ENCODE results near the gene PTPN14.
"Not testable (repeated sequence)": the region's sequence is repeated elsewhere in the genome, so short reads cannot be mapped to it uniquely, and the experiment has no call there.

PTPN14 gene

GRCh38 chr1:214396330-214396729 is 155.1 kb downstream of the PTPN14 start (continued):
- TF ChIP-seq ZNF302 (tag by site-specific recombination; IDR thresholded peaks at IDR 0.05; ENCODE audit: low read depth) (no peak), ZFP37 (tag by site-specific recombination; IDR thresholded peaks at IDR 0.05) (no peak), ZNF416 (tag by site-specific recombination; IDR thresholded peaks at IDR 0.05) (no peak), ZNF501 (tag by site-specific recombination; IDR thresholded peaks at IDR 0.05) (no peak), ZNF292 (tag by site-specific recombination; IDR thresholded peaks at IDR 0.05; ENCODE audit: borderline replicate concordance, low read depth) (no peak), SCRT2 (tag by site-specific recombination; IDR thresholded peaks at IDR 0.05) (no peak), ZNF843 (tag by site-specific recombination; IDR thresholded peaks at IDR 0.05) (peak; percentile 74), ZNF623 (tag by site-specific recombination; IDR thresholded peaks at IDR 0.05) (no peak), ZNF701 (tag by site-specific recombination; IDR thresholded peaks at IDR 0.05) (no peak), ZNF155 (tag by site-specific recombination; IDR thresholded peaks at IDR 0.05) (no peak), ZNF530 (tag by site-specific recombination; IDR thresholded peaks at IDR 0.05; ENCODE audit: low read depth) (no peak), GFI1B (tag by site-specific recombination; IDR thresholded peaks at IDR 0.05) (no peak), ZNF558 (tag by site-specific recombination; IDR thresholded peaks at IDR 0.05) (no peak), INSM2 (tag by site-specific recombination; IDR thresholded peaks at IDR 0.05) (peak; percentile 63; the same call in 1 of the 2 replicates), ZBTB21 (tag by site-specific recombination; IDR thresholded peaks at IDR 0.05) (no peak), HIC1 (tag by site-specific recombination; IDR thresholded peaks at IDR 0.05) (no peak), ZBTB17 (tag by site-specific recombination; IDR thresholded peaks at IDR 0.05) (no peak), MYNN (tag by site-specific recombination; IDR thresholded peaks at IDR 0.05; ENCODE audit: borderline replicate concordance) (no peak)

GRCh38 chr1:214394569-214394968 is 156.8 kb downstream of the PTPN14 start:
- H3K27ac ChIP-seq (ENCODE audit: extremely low read depth, low read depth, low read length); POLR2A ChIA-PET; H3K4me3 ChIP-seq (ENCODE audit: low read depth, low read length); H3K9me3 ChIP-seq (ENCODE audit: control insufficient read depth, insufficient read depth, low read depth, low read length): not testable (repeated sequence)
- peaks cover 0 to 32% of the 10 kb centered on the region in 2 experiments for H3K36me3 ChIP-seq (ENCODE audit: control insufficient read depth in 2 of 2, insufficient read depth in 1 of 2, low read length in 2 of 2)
- H3K4me1 ChIP-seq (ENCODE audit: control insufficient read depth, insufficient read depth, low read length), result peaks cover 12% of the 10 kb centered on the region
- CTCF ChIA-PET, result interaction anchor here (1.5 kb wide), 1 partner anchor 59 kb away, joined by 7 read pairs; no protein-coding TSS in a partner anchor

- H3K4me3 ChIP-seq (ENCODE audit: low read depth, low read length), result no peak overlapping the region
- H3K4me1 ChIP-seq (ENCODE audit: control insufficient read depth, insufficient read depth, low read length), result peaks cover 12% of the 10 kb centered on the region
- peaks cover 0 to 30% of the 10 kb centered on the region in 2 experiments for H3K36me3 ChIP-seq (ENCODE audit: control insufficient read depth in 2 of 2, insufficient read depth in 1 of 2, low read length in 2 of 2)
- H3K27ac ChIP-seq (ENCODE audit: extremely low read depth, low read depth, low read length), result no peak overlapping the region
- ChIA-PET CTCF (interaction anchor here (1.2 kb wide), 1 partner anchor 60 kb away, joined by 4 read pairs; no protein-coding TSS in a partner anchor), POLR2A (no interaction called here)
- H3K9me3 ChIP-seq (ENCODE audit: control insufficient read depth, insufficient read depth, low read depth, low read length), result no peaks in the 10 kb centered on the region
- no peak for TF ChIP-seq PRDM2 (tag by site-specific recombination; IDR thresholded peaks at IDR 0.05; ENCODE audit: borderline replicate concordance)
- TF ChIP-seq ZNF571 (tag by site-specific recombination; IDR thresholded peaks at IDR 0.05), result no peak
- TF ChIP-seq ZSCAN16 (tag by site-specific recombination; IDR thresholded peaks at IDR 0.05), result no peak
- no peak for TF ChIP-seq KLF9 (tag by site-specific recombination; IDR thresholded peaks at IDR 0.05; ENCODE audit: low read depth)
- TF ChIP-seq ZNF48 (tag by site-specific recombination; IDR thresholded peaks at IDR 0.05), result no peak
- TF ChIP-seq KLF8 (tag by site-specific recombination; IDR thresholded peaks at IDR 0.05), result no peak
- no peak for TF ChIP-seq ZNF121 (tag by site-specific recombination; IDR thresholded peaks at IDR 0.05)
- TF ChIP-seq ZNF311 (tag by site-specific recombination; IDR thresholded peaks at IDR 0.05; ENCODE audit: borderline replicate concordance), result no peak
Measured at GRCh38 chr1:214393086-214393485, 158.3 kb downstream of the PTPN14 start.

Data from HEK293 (cell line).